SH-SY5Y (cell line): ENCODE results near the gene IL10.

Experiments
- GATA2 ChIP-seq: IDR thresholded peaks from 2 replicates; pipeline ENCODE4 v1.6.1; 2011; ENCODE audit warnings: mild to moderate bottlenecking, low read depth, low read length
- GATA3 ChIP-seq: IDR thresholded peaks from 2 replicates; pipeline ENCODE4 v1.6.1; 2011; ENCODE audit warnings: low read depth, mild to moderate bottlenecking, low read length, moderate library complexity

GRCh38 chr1:206783506-206783905, 11.2 kb upstream of the IL10 start:
- TF ChIP-seq GATA3 (no peak), GATA2 (no peak)
